Fibroblast of skin of abdomen (primary cell): ENCODE measurements around the gene LRRC45. TPM values are rescaled to one million over a fixed set of nuclear protein-coding genes. Genes with fewer than 3 reads are reported as not detected.
"Not testable (repeated sequence)": the region's sequence is repeated elsewhere in the genome, so short reads cannot be mapped to it uniquely, and the experiment has no call there.

Experiments
- DNase-seq: peaks from one replicate; pipeline ENCODE4 v3.0.0-alpha.2; 2013
- polyA plus RNA-seq, 2 experiments: library from polyadenylated mRNA; unstranded; fragments of 120-200 nt; gene quantifications; one replicate each; pipeline ENCODE4 v1.2.1, GENCODE V29; 2013; ENCODE audit not compliant: insufficient read length in 2 of 2

LRRC45 gene
- 7.8 TPM for polyA plus RNA-seq (2013, experiment 1 of 2; ENCODE audit: insufficient read length)
- polyA plus RNA-seq (2013, experiment 2 of 2; ENCODE audit: insufficient read length), result 9.4 TPM

DNA sequence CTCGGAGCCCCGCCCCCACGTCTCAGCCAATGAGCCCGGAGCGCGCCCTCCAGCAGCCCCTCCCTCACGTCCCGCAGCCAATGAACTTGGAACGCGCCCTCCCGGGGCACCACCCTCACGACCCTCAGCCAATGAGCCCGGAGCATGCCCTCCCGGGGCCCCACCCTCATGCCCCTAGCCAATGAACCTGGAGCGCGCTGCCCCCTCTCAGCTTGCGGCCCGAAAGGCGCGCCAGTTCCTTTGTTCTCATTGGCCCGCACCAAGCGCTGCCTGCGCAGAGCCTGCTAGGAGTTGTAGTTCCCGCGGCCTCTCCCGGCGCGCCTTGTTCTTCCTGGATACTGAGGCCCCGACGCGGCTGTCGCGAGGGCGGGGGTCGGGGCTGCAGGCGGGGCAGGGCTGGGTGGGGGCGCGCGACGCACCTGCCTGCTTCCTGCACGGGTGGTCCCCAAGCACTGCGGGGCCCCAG lies at the start of gene LRRC45:
Gene LRRC45, plus strand, starts transcription at position 325 of the 466 bp plus-strand sequence. CDS start 339 bp downstream, outside the sequence.
- DNase-seq, result peak; percentile 100

GRCh38 chr17:81973432-81973831 lies 49.7 kb upstream of the LRRC45 start:
- no peak for DNase-seq

- no peak for DNase-seq
Measured at GRCh38 chr17:81976332-81977210, 46.5 kb upstream of the LRRC45 start.

- peak; percentile 92 for DNase-seq
Measured at GRCh38 chr17:81977211-81977808, 45.8 kb upstream of the LRRC45 start, which contains the start of gene ASPSCR1. Gene ASPSCR1, plus strand, starts transcription at chr17:81977629. Its CDS starts 18 bp downstream, at chr17:81977647.

- DNase-seq, result no peak
Measured at GRCh38 chr17:81978524-81979298, 44.4 kb upstream of the LRRC45 start.

DNA sequence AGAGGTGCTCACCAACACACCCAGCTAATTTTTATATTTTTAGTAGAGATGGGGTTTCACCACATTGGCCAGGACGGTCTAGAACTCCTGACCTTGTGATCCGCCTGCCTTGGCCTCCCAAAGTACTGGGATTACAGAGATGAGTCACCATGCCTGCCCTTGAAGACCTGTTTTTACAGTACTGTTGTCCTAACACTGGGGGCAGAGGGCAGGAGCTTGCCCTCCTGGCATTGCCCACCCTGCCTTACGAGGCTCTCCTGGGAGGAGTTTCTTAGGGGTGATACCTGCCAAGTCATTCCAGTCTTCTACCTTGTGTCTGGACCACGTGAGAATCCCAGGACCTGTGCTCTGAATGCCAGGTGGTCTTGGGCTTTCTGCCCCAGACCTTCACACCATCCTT lies 43.0 kb upstream of the LRRC45 start:
- no peak for DNase-seq

DNA sequence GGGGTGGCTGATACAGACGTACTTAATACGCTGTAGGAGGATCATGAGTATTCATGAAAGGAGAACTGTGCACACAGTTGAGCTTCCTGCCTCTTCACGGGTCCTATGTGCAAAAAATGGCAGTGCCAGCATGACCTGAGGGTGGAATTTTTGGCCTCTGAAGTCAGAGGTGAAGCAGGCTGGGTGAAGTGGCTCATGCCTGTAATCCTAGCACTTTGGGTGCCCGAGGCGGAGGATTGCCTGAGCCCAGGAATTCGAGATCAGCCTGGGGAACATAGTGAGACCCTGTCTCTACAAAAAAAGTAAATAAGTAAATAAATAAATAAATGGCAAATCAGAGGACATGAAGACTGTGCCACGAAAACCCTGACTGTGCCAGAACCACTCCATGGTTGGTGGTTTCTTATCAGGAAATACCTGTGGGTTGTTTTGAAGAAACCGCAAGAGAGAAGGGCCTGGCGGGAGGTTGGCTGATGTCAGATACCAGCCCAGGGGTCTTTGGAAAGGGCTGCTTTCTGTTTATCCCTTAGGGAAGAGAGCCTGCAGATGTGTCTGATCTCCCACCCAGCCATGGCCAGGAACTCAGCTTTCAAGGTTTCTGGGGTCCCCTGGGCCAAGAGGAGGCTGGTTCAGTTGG lies 42.3 kb upstream of the LRRC45 start:
- no peak for DNase-seq

- not testable (repeated sequence) for DNase-seq
Measured at GRCh38 chr17:81981511-81981910, 41.6 kb upstream of the LRRC45 start.

DNA sequence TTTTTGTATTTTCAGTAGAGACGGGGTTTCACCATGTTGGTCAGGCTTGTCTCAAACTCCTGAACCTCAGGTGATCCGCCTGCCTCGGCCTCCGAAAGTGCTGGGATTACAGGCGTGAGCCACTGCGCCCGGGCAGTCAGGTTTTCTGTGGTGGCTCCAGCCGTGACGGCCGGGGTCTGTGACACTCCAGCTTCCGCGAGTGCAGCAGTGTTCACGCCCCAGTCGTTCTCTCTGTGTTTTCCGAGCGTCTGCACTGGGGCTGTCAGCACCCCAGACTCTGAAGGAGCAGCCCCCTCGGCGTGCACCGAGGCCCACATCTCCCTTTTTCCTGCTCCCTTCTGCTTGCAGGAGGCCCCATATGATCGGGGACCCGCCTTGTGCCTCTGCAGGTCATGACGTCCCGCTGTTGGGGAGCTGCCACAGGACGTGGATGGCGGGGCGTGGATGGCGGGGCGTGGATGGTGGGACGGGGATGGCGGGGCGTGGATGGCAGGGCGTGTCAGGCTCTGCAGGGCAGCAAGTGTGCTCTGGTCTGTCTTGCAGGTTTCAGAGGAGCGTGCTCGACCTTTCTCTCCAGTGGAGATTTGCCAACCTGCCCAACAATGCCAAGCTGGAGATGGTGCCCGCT lies 40.0 kb upstream of the LRRC45 start:
- no peak for DNase-seq

GRCh38 chr17:81983639-81984373 lies 39.3 kb upstream of the LRRC45 start:
- no peak for DNase-seq

DNA sequence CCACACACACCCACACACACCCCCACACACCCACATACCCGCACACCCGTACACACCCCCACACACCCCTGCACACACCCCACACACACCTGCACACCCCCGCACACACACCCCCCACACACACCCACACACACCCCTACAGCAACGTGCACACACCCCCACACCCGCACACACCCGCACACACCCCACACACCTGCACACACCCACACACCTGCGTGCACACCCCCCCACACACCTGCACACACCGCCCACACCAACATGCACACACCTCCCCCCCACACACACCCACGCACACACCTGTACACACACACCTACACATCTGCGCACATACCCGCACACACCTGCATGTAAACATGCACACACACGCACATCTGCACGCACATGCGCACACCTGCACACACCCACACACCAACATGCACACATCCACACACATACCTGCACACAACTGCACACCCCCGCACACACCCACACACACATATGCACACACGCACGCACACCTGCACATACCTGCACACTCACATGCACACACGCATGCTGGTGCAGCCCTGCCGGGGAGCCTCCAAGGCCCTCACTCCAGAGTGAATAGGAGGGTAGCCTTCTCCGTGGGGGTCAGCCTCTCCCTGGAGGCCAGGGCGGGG lies 38.2 kb upstream of the LRRC45 start:
- no peak for DNase-seq

- no peak for DNase-seq
Measured at GRCh38 chr17:81986606-81987005, 36.5 kb upstream of the LRRC45 start.

DNA sequence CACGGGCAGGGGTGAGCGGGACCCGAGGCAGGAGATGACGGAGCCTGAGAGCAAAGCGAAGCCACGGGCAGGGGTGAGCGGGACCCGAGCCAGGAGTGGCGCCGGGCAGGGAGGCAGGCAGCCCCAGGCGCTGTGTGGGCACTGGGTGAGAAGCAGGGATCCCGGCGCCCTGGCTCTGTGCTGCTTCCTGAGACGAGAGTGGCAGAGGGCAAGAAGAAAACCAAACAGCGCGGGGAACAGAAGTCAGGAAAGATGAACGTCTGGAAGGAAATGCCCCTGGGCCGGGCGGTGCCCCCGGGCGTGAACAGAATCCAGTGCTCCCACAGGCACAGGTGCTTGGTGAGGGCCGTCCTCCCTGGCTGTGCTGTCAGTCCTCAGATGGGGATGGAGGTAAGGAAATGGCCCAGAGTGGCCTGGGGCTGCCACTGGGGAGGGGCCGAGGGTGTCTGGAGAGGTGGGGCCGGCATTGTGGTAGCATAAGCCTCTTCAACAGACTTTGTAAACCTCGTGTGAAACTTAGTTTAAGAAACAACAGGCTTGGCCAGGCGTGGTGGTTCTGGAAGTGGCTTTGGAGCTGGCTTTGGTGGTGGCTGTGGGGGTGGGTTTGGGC lies 35.8 kb upstream of the LRRC45 start:
- no peak for DNase-seq

- DNase-seq, result no peak
Measured at GRCh38 chr17:81990836-81991683, 32.0 kb upstream of the LRRC45 start.

- peak; percentile 34 for DNase-seq
Measured at GRCh38 chr17:81991684-81992305, 31.3 kb upstream of the LRRC45 start.

DNA sequence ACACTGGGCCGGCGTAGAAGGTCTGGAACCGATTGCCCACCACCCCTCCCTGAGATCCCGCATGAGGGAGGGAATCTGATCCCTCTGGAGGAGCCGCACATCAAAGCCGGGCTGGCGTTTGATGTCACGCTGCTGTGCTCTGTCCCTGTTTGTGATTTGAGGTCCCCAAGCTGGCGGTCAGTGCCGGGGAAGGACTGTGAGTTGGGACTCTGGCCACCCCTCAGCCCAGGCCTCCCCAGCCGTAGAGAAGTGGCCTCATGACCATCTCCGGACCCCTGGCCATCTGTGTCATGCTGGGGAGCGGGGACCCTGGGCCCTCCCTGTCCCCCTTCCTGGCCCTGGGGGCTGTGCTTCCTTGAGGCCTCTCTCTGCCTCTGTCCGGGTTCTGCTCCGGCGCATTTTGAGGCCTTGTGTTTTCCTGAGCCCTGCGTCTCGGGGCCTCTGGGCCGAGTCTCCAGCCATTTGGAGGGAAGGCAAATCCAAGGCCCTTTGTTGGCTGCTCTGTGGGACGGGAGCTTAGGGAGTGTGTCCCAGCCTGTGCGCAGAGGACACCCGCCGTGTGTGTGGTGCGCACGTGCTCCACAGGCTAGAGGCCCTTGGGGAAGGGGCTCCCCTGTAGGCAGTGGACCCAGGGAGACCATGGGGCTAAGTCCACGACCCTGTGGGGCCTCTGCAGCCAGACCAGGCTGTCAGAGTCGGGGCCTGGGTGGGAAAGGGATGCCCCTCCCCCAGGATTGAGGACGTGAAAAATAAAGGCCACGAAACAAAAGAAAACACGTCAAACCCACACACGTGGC lies 30.6 kb upstream of the LRRC45 start:
- DNase-seq, result no peak

DNA sequence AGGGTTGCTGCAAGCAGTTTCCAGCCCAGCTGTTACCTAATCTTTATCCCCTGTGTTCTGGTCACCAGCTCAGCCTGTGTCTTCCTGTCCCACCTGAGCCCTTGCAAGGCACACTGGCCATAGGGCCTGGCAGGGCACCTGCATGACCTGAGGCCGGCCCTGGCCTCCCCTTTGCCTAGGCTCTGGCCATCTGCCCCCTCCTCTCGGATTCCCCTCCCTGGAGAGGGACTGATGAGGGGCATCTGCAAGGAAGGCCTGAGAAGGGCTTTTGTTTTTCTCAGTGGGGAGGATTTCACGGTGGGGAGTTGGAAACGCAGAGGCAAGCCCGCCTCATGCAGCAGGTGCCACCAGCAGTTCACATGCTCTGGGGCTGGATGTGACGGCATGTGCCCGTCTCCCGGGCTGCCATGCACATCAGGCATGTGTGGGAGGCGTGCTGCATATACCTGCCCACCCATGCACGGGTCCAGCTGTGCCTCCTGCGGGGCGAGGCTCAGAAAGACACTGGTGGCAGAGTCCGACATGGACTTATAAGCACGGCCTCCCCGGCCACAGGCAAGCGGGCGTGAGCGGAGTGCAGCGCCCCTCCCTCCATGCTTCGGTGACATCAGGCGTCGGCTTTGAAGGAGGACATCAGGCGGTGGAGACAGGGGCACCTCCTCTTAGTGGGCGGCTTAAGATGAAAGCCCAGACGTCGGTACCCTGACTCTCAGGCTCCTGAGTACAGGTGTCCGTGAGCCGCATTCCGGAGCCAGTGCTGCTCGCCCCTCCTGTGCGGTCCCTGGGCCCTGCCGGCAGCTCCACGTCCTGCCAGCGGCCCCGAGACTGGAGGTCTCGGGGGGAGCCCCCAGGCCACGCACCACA lies 29.1 kb upstream of the LRRC45 start:
- no peak for DNase-seq
